Gastrocnemius medialis (tissue), 4 donors: ENCODE data around the gene MAFF. TPM values are rescaled to one million over a fixed set of nuclear protein-coding genes. Genes with fewer than 3 reads are reported as not detected.

Source experiments
- total RNA-seq, 4 donors: library from RNA; depleted of rRNA; stranded (reverse); fragments of >200 nt; gene quantifications; one replicate each; pipeline versions ENCODE4 v1.1.0 to v1.2.3, GENCODE V29; 2016

MAFF gene
- total RNA-seq, 4 donors from 2014 or later: 19.3 to 448 (median 33.4) TPM

Other genes starting within 250 kb of the MAFF start
- 1 to 10 TPM in 1 of 4 donors, under 1 TPM in 2, not detected in 1; 0.20 to 1.1 (median 0.35) TPM for gene C22orf23, start 248.4 kb upstream of the MAFF start, total RNA-seq
- gene POLR2F, start 248.3 kb upstream of the MAFF start, total RNA-seq: 100 to 1,000 TPM in 3 of 4 donors, 10 to 100 TPM in 1; 84.1 to 152 (median 134) TPM
- gene SOX10, start 217.4 kb upstream of the MAFF start, total RNA-seq: under 1 TPM in 3 of 4 donors, not detected in 1; 0.17 to 0.62 (median 0.59) TPM
- gene PICK1, start 144.6 kb upstream of the MAFF start, total RNA-seq: 10 to 100 TPM; 36.4 to 63.8 (median 50.1) TPM
- under 1 TPM in 1 of 4 donors, not detected in 3; 0.42 TPM for gene SLC16A8, start 117.8 kb upstream of the MAFF start, total RNA-seq
- gene BAIAP2L2, start 91.3 kb upstream of the MAFF start, total RNA-seq: 1 to 10 TPM in 1 of 4 donors, under 1 TPM in 2, not detected in 1; 0.16 to 1.7 (median 0.72) TPM
- gene PLA2G6, start 20.2 kb upstream of the MAFF start, total RNA-seq: 10 to 100 TPM in 2 of 4 donors, 1 to 10 TPM in 2; 9.1 to 19.5 (median 12.1) TPM
- 10 to 100 TPM; 25.4 to 40.7 (median 31.2) TPM for gene TMEM184B, start 71.0 kb downstream of the MAFF start, total RNA-seq
- 10 to 100 TPM; 29.8 to 66.3 (median 40.3) TPM for gene CSNK1E, start 115.4 kb downstream of the MAFF start, total RNA-seq